ENCODE measurements around the gene AHCY.

Gene AHCY

GRCh38 chr20:34324541-34324940, 21.4 kb upstream of the AHCY start:
- DNase-seq (ENCODE audit: low read depth in 2 of 2), result no peak

GRCh38 chr20:34322267-34323105, 19.3 kb upstream of the AHCY start:
- no peak for DNase-seq (ENCODE audit: low read depth in 2 of 2)

- no peak for DNase-seq (ENCODE audit: low read depth in 2 of 2)
Observed at GRCh38 chr20:34320861-34321260, 17.7 kb upstream of the AHCY start.

GRCh38 chr20:34318609-34319443, 15.7 kb upstream of the AHCY start:
- no peak for DNase-seq (ENCODE audit: low read depth in 2 of 2)

GRCh38 chr20:34316196-34316814, 13.2 kb upstream of the AHCY start:
- no peak for DNase-seq (ENCODE audit: low read depth in 2 of 2)

GRCh38 chr20:34315236-34315635, 12.1 kb upstream of the AHCY start:
- no peak for DNase-seq (ENCODE audit: low read depth in 2 of 2)

GRCh38 chr20:34312544-34313217, 9.5 kb upstream of the AHCY start:
- peak; percentile 77 to 79 for DNase-seq (ENCODE audit: low read depth in 2 of 2)

- no peak for DNase-seq (ENCODE audit: low read depth in 2 of 2)
Observed at GRCh38 chr20:34312024-34312460, 8.9 kb upstream of the AHCY start.

GRCh38 chr20:34311118-34312023, 8.2 kb upstream of the AHCY start:
- no peak for DNase-seq (ENCODE audit: low read depth in 2 of 2)

- no peak for DNase-seq (ENCODE audit: low read depth in 2 of 2)
Observed at GRCh38 chr20:34310481-34311117, 7.4 kb upstream of the AHCY start.

- DNase-seq (ENCODE audit: low read depth in 2 of 2), result no peak
Observed at GRCh38 chr20:34309691-34310090, 6.5 kb upstream of the AHCY start.

GRCh38 chr20:34305333-34306230, 2.4 kb upstream of the AHCY start:
- no peak for DNase-seq (ENCODE audit: low read depth in 2 of 2)

GRCh38 chr20:34302312-34302722, 838 bp downstream of the AHCY start:
- DNase-seq (ENCODE audit: low read depth in 2 of 2), result no peak

- no peak for DNase-seq (ENCODE audit: low read depth in 2 of 2)
Observed at GRCh38 chr20:34301587-34302311, 1.4 kb downstream of the AHCY start.

GRCh38 chr20:34300809-34301586, 2.2 kb downstream of the AHCY start:
- DNase-seq (ENCODE audit: low read depth in 2 of 2), result no peak

GRCh38 chr20:34300256-34300806, 2.8 kb downstream of the AHCY start:
- DNase-seq (ENCODE audit: low read depth in 2 of 2), result no peak

GRCh38 chr20:34299556-34300255, 3.4 kb downstream of the AHCY start:
- DNase-seq (ENCODE audit: low read depth in 2 of 2), result no peak
